ENCODE results near the gene FOXC1. TPM values are rescaled to one million over a fixed set of nuclear protein-coding genes. Genes with fewer than 3 reads are reported as not detected.

Gene FOXC1
- total RNA-seq = 5.1 and 10.2 TPM in 2 replicates

GRCh38 chr6:1609648-1610496, at the start of gene FOXC1:
Gene FOXC1, plus strand, starts transcription at chr6:1609915. Its CDS starts 531 bp downstream, at chr6:1610446.

Other genes with a start within 250 kb of the FOXC1 start
- under 0.01 TPM in 1 of 2 replicates, not detected in the other for gene FOXF2, start 220.3 kb upstream of the FOXC1 start, total RNA-seq

Measured in placental epithelial cell (primary cell).